IMR-90 (cell line): ENCODE measurements around the gene THAP6.

Experiments used
- BHLHE40 ChIP-seq: fragments of 150-350 bp; IDR thresholded peaks from 2 replicates; pipeline ENCODE4 v1.6.1; 2016; ENCODE audit warnings: mild to moderate bottlenecking, low read depth, low read length
- CEBPB ChIP-seq: IDR thresholded peaks from 2 replicates; pipeline ENCODE4 v1.6.1; 2012; ENCODE audit warnings: low read depth, low read length, improper control_type of control experiment
- CHD1 ChIP-seq: IDR thresholded peaks from 2 replicates; pipeline ENCODE4 v1.6.1; 2012; ENCODE audit warnings: low read depth, low read length, improper control_type of control experiment
- MAZ ChIP-seq: IDR thresholded peaks from 2 replicates; pipeline ENCODE4 v1.6.1; 2012; ENCODE audit warnings: low read depth, mild to moderate bottlenecking, low read length, improper control_type of control experiment, moderate library complexity, borderline replicate concordance
- POLR2A ChIP-seq: IDR thresholded peaks from 2 replicates; pipeline ENCODE4 v1.6.1; 2012; ENCODE audit warnings: mild to moderate bottlenecking, low read depth, low read length
- RAD21 ChIP-seq: IDR thresholded peaks from 2 replicates; pipeline ENCODE4 v1.6.1; 2012; ENCODE audit warnings: low read length, improper control_type of control experiment
- RCOR1 ChIP-seq: IDR thresholded peaks from 2 replicates; pipeline ENCODE4 v1.6.1; 2012; ENCODE audit warnings: mild to moderate bottlenecking, low read length, improper control_type of control experiment; ENCODE audit not compliant: insufficient replicate concordance
- RFX5 ChIP-seq: IDR thresholded peaks from 2 replicates; pipeline ENCODE4 v1.8.0; 2012; ENCODE audit warnings: low read depth, mild to moderate bottlenecking, low read length, moderate library complexity
- TF ChIP-seq, protein P1 (sequence below): fragments of 150-350 bp; IDR thresholded peaks from 2 replicates; pipeline ENCODE4 v1.6.1; 2017; ENCODE audit warnings: mild to moderate bottlenecking, antibody characterized with exemption, low read length, low read depth
- TF ChIP-seq, protein P2 (sequence below): conservative IDR thresholded peaks from 2 replicates; pipeline ENCODE4 v1.5.1; 2012; ENCODE audit warnings: mild to moderate bottlenecking, low read depth, low read length, improper control_type of control experiment

GRCh38 chr4:75470738-75471137 is 43.5 kb upstream of the THAP6 start:
- TF ChIP-seq CEBPB (no peak), POLR2A (no peak), MAZ (no peak), RCOR1 (no peak), CHD1 (no peak), RAD21 (no peak), BHLHE40 (no peak), RFX5 (no peak)
- TF ChIP-seq, protein P1, sequence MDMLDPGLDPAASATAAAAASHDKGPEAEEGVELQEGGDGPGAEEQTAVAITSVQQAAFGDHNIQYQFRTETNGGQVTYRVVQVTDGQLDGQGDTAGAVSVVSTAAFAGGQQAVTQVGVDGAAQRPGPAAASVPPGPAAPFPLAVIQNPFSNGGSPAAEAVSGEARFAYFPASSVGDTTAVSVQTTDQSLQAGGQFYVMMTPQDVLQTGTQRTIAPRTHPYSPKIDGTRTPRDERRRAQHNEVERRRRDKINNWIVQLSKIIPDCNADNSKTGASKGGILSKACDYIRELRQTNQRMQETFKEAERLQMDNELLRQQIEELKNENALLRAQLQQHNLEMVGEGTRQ, result no peak
- TF ChIP-seq, protein P2, sequence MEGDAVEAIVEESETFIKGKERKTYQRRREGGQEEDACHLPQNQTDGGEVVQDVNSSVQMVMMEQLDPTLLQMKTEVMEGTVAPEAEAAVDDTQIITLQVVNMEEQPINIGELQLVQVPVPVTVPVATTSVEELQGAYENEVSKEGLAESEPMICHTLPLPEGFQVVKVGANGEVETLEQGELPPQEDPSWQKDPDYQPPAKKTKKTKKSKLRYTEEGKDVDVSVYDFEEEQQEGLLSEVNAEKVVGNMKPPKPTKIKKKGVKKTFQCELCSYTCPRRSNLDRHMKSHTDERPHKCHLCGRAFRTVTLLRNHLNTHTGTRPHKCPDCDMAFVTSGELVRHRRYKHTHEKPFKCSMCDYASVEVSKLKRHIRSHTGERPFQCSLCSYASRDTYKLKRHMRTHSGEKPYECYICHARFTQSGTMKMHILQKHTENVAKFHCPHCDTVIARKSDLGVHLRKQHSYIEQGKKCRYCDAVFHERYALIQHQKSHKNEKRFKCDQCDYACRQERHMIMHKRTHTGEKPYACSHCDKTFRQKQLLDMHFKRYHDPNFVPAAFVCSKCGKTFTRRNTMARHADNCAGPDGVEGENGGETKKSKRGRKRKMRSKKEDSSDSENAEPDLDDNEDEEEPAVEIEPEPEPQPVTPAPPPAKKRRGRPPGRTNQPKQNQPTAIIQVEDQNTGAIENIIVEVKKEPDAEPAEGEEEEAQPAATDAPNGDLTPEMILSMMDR, result no peak
